ENCODE results near the gene LYST.

GRCh38 chr1:235720544-235720943 lies 146.2 kb downstream of the LYST start:
- TF ChIP-seq EP300 (IDR thresholded peaks at IDR 0.05) (no peak), CTCF (IDR thresholded peaks at IDR 0.05) (no peak), POLR2AphosphoS5 (IDR thresholded peaks at IDR 0.05) (no peak)

Measured in sigmoid colon (tissue), 4 donors.